HG02885 (cell line): ENCODE data around the gene MYO3B.

Experiments
- ATAC-seq: cut with Tn5 transposase; IDR thresholded peaks from one replicate; pipeline ENCODE4 v1.9.1; 2021; ENCODE audit warnings: mild to moderate bottlenecking; ENCODE audit not compliant: unreplicated experiment, poor library complexity

The MYO3B gene

GRCh38 chr2:170161516-170162270 is 16.3 kb upstream of the MYO3B start:
- ATAC-seq = no peak

GRCh38 chr2:170162271-170162632 is 15.7 kb upstream of the MYO3B start:
- ATAC-seq = no peak

- ATAC-seq = no peak
These were observed 14.4 kb upstream of the MYO3B start for GRCh38 chr2:170163411-170164065.

GRCh38 chr2:170165129-170165528 is 12.8 kb upstream of the MYO3B start:
- peak; percentile 53 for ATAC-seq

GRCh38 chr2:170166735-170167134 is 11.2 kb upstream of the MYO3B start:
- ATAC-seq = no peak

- no peak for ATAC-seq
These were observed 7.5 kb upstream of the MYO3B start for GRCh38 chr2:170170281-170171040.

GRCh38 chr2:170176212-170176611 is 1.7 kb upstream of the MYO3B start:
- ATAC-seq = no peak

- ATAC-seq = peak; percentile 82
These were observed 2.2 kb downstream of the MYO3B start for GRCh38 chr2:170180031-170180566.

- no peak for ATAC-seq
These were observed 3.7 kb downstream of the MYO3B start for GRCh38 chr2:170181602-170182001.

- no peak for ATAC-seq
These were observed 7.4 kb downstream of the MYO3B start for GRCh38 chr2:170185319-170185718.

GRCh38 chr2:170189757-170190156 is 11.8 kb downstream of the MYO3B start:
- no peak for ATAC-seq

GRCh38 chr2:170190172-170190571 is 12.2 kb downstream of the MYO3B start:
- no peak for ATAC-seq

- ATAC-seq = no peak
These were observed 13.4 kb downstream of the MYO3B start for GRCh38 chr2:170191166-170191866.

- ATAC-seq = no peak
These were observed 19.0 kb downstream of the MYO3B start for GRCh38 chr2:170196963-170197362.

GRCh38 chr2:170201275-170201674 is 23.3 kb downstream of the MYO3B start:
- ATAC-seq = no peak

- ATAC-seq = no peak
These were observed 23.9 kb downstream of the MYO3B start for GRCh38 chr2:170201734-170202393.

GRCh38 chr2:170202437-170202836 is 24.5 kb downstream of the MYO3B start:
- no peak for ATAC-seq

- ATAC-seq = no peak
These were observed 26.5 kb downstream of the MYO3B start for GRCh38 chr2:170204298-170204951.

GRCh38 chr2:170206246-170206645 is 28.3 kb downstream of the MYO3B start:
- no peak for ATAC-seq
